ENCODE data around the gene PHLDB2.

PHLDB2 gene

GRCh38 chr3:111852540-111852939, 6.5 kb upstream of the PHLDB2 start:
- no peak for DNase-seq

- no peak for DNase-seq
Observed at GRCh38 chr3:111853068-111853467, 6.0 kb upstream of the PHLDB2 start.

GRCh38 chr3:111854990-111855389, 4.1 kb upstream of the PHLDB2 start:
- no peak for DNase-seq

- no peak for DNase-seq
Observed at GRCh38 chr3:111856501-111856900, 2.6 kb upstream of the PHLDB2 start.

GRCh38 chr3:111857474-111857873, 1.6 kb upstream of the PHLDB2 start:
- no peak for DNase-seq

GRCh38 chr3:111858642-111859041, 423 bp upstream of the PHLDB2 start:
- DNase-seq = no peak

- DNase-seq = peak; percentile 76
Observed at GRCh38 chr3:111859974-111860859, 1.2 kb downstream of the PHLDB2 start.

- no peak for DNase-seq
Observed at GRCh38 chr3:111861391-111861790, 2.3 kb downstream of the PHLDB2 start.

- no peak for DNase-seq
Observed at GRCh38 chr3:111862415-111862814, 3.4 kb downstream of the PHLDB2 start.

GRCh38 chr3:111862974-111863373, 3.9 kb downstream of the PHLDB2 start:
- no peak for DNase-seq

GRCh38 chr3:111863942-111864694, 5.1 kb downstream of the PHLDB2 start:
- no peak for DNase-seq

GRCh38 chr3:111864821-111865656, 6.0 kb downstream of the PHLDB2 start:
- no peak for DNase-seq

- no peak for DNase-seq
Observed at GRCh38 chr3:111867889-111868426, 8.9 kb downstream of the PHLDB2 start.

- DNase-seq = no peak
Observed at GRCh38 chr3:111870620-111871019, 11.6 kb downstream of the PHLDB2 start.

GRCh38 chr3:111871809-111872623, 13.0 kb downstream of the PHLDB2 start:
- DNase-seq = no peak

GRCh38 chr3:111872979-111873378, 13.9 kb downstream of the PHLDB2 start:
- no peak for DNase-seq

GRCh38 chr3:111874177-111874820, 15.2 kb downstream of the PHLDB2 start:
- DNase-seq = no peak

- no peak for DNase-seq
Observed at GRCh38 chr3:111881480-111881879, 22.4 kb downstream of the PHLDB2 start.

- DNase-seq = no peak
Observed at GRCh38 chr3:111882194-111882593, 23.1 kb downstream of the PHLDB2 start.

- DNase-seq = no peak
Observed at GRCh38 chr3:111882799-111883198, 23.7 kb downstream of the PHLDB2 start.

- no peak for DNase-seq
Observed at GRCh38 chr3:111884411-111885018, 25.4 kb downstream of the PHLDB2 start.
